Activated CD8-positive, alpha-beta memory T cell treated with anti-CD3 and anti-CD28 coated beads, Interleukin-2, amount 50 U/mL, for 48 hours (primary cell): ENCODE measurements around the gene TFEB.

Experiments
- DNase-seq: peaks from one replicate; pipeline ENCODE4 v3.0.0-alpha.2; 2020

TFEB gene

GRCh38 chr6:41648070-41648585 is 87.3 kb downstream of the TFEB start:
- DNase-seq, result no peak

- no peak for DNase-seq
Observed at GRCh38 chr6:41647061-41647511, 88.3 kb downstream of the TFEB start.

GRCh38 chr6:41646026-41646795 is 89.2 kb downstream of the TFEB start:
- DNase-seq, result no peak

- no peak for DNase-seq
Observed at GRCh38 chr6:41645007-41645618, 90.3 kb downstream of the TFEB start.

GRCh38 chr6:41644297-41644879 is 91.0 kb downstream of the TFEB start:
- DNase-seq, result no peak

- no peak for DNase-seq
Observed at GRCh38 chr6:41643899-41644269, 91.5 kb downstream of the TFEB start.

- DNase-seq, result no peak
Observed at GRCh38 chr6:41642960-41643898, 92.2 kb downstream of the TFEB start.

- DNase-seq, result no peak
Observed at GRCh38 chr6:41642090-41642959, 93.1 kb downstream of the TFEB start.

GRCh38 chr6:41641352-41641925 is 94.0 kb downstream of the TFEB start:
- no peak for DNase-seq

- DNase-seq, result no peak
Observed at GRCh38 chr6:41640426-41640825, 95.0 kb downstream of the TFEB start.

- no peak for DNase-seq
Observed at GRCh38 chr6:41639809-41640371, 95.5 kb downstream of the TFEB start.

- no peak for DNase-seq
Observed at GRCh38 chr6:41638935-41639808, 96.2 kb downstream of the TFEB start.

GRCh38 chr6:41638002-41638934 is 97.1 kb downstream of the TFEB start, which contains the start of gene MDFI:
MDFI (plus strand) TSS chr6:41638468; CDS start chr6:41638750, 282 bp downstream.
- no peak for DNase-seq

- DNase-seq, result no peak
Observed at GRCh38 chr6:41637194-41638001, 98.0 kb downstream of the TFEB start.

GRCh38 chr6:41636833-41637193 is 98.6 kb downstream of the TFEB start:
- no peak for DNase-seq

GRCh38 chr6:41635365-41635764 is 100.0 kb downstream of the TFEB start:
- DNase-seq, result no peak

- no peak for DNase-seq
Observed at GRCh38 chr6:41634657-41635056, 100.8 kb downstream of the TFEB start.
